NCI-H2171 treated with DMSO at 0.1 percent for 48 hours (cell line): Measurements from ENCODE around the gene IFNGR1.

Experiments
- DNase-seq: peaks from one replicate; lab custom pipeline; 2025; lab: John Stamatoyannopoulos, UW

The IFNGR1 gene

GRCh38 chr6:137175157-137175867 lies 43.9 kb downstream of the IFNGR1 start:
- DNase-seq = no peak

DNA sequence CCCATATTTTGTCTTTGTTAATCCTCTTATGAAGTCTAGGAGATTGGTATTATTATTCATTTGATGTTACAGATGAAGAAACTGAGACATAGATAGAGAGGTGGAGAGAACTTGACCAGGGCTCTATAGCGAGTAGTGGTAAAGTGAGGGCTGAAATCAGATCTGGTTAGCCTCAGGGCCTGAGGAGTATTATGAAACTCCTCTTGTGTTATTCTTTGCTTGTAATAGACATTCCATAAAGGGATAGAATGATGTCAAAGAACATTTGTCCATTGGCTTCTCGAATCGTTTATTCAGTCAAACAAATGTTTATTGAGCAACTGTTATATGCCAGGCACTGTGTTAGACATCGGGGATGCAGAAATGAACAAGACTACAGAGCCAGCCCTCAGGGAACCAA lies 45.7 kb downstream of the IFNGR1 start, which contains the start of gene IL22RA2:
TSS of gene IL22RA2 (minus strand) at position 144 of the 400 bp plus-strand sequence. CDS start 11,895 bp downstream, outside the sequence.
- DNase-seq = no peak

GRCh38 chr6:137172734-137173431 lies 46.3 kb downstream of the IFNGR1 start:
- no peak for DNase-seq

GRCh38 chr6:137171824-137172733 lies 47.1 kb downstream of the IFNGR1 start:
- DNase-seq = no peak

DNA sequence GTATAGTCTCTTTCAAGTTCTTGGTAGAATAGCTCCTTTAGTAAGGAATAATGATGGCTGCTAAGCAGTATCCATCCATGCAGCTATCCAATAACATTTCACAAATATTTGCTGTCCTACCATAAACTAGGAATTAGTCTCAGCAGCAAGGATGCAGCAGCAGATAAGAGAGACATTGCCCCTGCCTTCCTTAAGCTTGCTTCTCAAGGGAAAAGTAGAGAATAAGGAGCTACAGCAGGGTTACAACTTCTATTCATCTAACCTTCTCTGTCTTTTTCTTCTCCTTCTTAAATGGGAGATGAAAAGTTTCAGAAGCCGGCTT lies 48.2 kb downstream of the IFNGR1 start:
- DNase-seq = no peak

GRCh38 chr6:137170266-137171052 lies 48.7 kb downstream of the IFNGR1 start:
- no peak for DNase-seq

DNA sequence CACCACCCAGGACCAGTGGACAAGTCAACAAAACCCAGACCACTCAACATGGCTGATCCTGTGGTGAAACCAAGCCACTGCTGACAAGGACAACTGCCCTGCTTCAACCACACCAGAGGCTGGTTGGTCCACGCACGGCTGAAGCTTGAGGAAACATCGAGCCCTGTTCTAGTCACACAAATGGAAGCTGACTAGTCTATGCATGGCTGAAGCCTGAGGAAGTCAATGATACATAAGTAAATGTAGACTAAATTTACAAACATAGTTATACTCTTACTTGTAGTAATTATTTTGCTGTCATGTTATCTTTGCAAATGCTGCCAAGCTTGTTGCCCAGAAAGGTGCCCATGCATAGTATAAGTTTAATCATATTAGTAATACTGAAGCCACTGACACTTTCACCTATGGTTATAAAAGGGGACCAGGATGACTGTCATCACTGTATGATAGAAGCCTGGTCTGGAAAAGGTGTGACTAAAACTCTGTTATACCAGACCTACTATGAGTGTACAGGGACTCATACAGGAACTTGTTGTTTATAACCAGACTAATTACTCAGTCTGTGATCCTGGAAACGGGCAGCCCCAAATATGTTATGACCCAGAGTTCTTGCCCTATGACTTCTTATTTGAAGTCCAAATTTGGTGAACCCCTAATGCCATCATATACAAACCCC lies 51.3 kb downstream of the IFNGR1 start:
- no peak for DNase-seq

- no peak for DNase-seq
Observed at GRCh38 chr6:137166247-137167098, 52.7 kb downstream of the IFNGR1 start.

DNA sequence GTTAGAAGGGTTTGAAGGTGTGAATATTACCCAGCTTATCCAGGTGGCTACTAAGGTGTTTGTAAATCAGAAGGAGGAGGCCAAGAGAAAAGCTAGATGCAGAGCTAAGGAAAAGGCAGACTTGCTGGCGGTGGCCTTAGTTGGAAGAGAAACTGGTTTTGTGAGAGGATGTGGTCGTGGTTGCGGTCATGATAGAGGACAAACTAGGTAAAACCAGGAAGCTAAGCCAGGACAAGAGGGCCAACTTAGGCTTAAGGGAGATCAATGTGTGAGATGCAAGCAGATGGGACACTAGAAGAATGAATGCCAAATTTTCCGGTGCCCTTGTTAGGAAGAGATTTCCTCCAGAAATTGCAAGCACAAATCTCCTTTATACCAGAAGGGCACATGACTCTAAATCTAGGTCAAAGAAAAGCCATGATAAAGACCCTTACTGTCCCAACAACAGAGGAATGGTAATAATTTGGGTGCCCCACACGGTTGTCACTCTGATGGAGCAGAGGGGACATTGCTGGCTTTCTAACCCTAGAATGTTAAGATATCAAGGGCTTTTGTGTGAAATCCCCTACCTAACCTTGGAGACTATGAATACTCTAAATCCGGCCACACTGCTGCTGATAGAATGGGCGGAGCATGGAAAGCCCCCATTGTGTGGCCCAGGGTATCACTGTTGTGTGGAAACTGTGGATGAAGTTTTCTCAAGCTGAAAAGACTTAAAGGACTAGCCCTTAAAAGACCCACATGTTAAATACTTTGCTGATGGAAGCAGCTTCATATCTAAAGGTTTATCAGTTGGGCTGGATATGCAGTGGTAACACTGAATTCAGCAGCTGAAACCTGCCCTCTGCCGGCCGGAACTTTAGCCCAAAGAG lies 53.6 kb downstream of the IFNGR1 start:
- DNase-seq = no peak

- no peak for DNase-seq
Observed at GRCh38 chr6:137163732-137164318, 55.4 kb downstream of the IFNGR1 start.

- DNase-seq = no peak
Observed at GRCh38 chr6:137162692-137163306, 56.4 kb downstream of the IFNGR1 start.

- no peak for DNase-seq
Observed at GRCh38 chr6:137161949-137162348, 57.2 kb downstream of the IFNGR1 start.

DNA sequence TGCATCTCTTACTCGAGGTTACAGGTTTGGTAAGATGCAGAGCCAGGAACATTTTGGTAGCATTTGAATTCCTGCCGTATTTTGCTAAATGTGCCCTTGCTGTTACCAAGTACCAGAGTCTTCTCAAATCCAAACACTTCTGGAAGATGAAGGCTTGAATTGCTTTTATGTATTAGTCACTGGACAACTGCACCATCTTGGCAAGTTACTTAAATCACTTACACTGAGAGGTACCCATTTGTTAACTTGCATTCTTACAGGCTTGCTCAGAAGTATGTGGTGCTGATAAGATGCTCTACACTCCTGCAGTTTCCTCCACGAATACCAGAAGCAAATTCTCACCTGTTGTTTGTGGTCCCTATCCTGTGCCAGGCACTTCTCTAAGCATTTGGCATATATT lies 58.4 kb downstream of the IFNGR1 start:
- no peak for DNase-seq

GRCh38 chr6:137159912-137160311 lies 59.3 kb downstream of the IFNGR1 start:
- no peak for DNase-seq

GRCh38 chr6:137157601-137158000 lies 61.6 kb downstream of the IFNGR1 start:
- DNase-seq = peak; percentile 28

DNA sequence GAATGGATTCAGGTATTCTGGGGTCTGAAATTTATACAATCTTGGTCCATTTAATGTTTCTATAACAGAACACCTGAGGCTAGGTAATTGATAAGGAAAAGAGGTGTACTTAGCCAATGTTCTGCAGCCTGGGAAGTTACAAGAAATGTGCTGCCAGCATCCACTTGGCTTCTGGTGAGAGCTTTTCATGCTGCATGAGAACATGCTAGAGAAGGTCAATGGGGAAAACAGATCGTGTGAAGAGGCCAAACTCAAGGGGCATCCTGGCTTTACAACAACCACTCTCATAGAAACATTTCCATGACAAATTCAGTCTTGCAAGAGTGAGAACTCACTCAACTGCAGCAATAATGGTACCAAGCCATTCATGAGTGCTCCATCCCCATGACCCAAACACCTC lies 62.5 kb downstream of the IFNGR1 start:
- DNase-seq = no peak

- DNase-seq = no peak
Observed at GRCh38 chr6:137155830-137156229, 63.4 kb downstream of the IFNGR1 start.

- no peak for DNase-seq
Observed at GRCh38 chr6:137150072-137150471, 69.1 kb downstream of the IFNGR1 start.

- no peak for DNase-seq
Observed at GRCh38 chr6:137149035-137149393, 70.2 kb downstream of the IFNGR1 start.
